GM19193 (cell line): ENCODE measurements around the gene UROC1.

Experiments
- POLR2A ChIP-seq: IDR thresholded peaks from 4 replicates; pipeline ENCODE4 v1.6.1; 2011; ENCODE audit not compliant: insufficient read depth, insufficient read length; ENCODE audit errors: extremely low read depth

UROC1 gene

GRCh38 chr3:126517986-126518778 lies 609 bp upstream of the UROC1 start:
- TF ChIP-seq POLR2A, result no peak

GRCh38 chr3:126516936-126517290 lies 660 bp downstream of the UROC1 start:
- no peak for TF ChIP-seq POLR2A

DNA sequence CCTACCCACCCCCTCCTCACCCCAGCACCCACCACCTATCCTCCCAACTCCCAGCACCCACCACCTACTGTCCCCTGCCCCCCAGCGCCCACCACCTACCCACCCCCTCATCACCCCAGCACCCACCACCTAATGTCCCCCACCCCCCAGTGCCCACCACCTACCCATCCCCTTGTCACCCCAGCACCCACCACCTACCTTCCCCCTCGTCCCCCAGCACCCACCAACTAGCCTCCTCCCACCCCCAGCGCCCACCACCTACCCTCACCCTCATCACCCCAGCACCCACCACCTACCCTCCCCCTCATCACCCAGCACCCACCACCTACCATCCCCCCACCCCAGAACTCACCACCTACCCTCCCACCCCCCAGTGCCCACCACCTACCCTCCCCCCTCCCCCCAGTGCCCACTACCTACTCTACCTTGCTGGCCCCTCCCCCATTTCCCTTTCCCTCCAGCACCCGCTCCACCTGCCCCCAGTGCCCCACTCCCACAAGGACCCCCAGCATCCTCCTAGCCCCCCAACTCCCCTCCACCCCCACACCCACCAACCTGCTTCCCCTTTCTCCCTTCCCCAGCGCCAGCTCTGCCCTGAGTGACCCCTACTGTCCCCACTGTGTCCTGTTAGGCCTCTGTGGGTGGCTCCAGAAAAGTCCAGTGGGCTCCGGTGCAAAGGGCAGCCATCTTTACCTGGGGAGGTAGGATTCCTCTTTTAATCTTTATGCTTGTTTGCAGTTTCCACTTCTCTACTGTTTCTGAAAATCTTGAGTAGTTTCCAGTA lies 1.2 kb downstream of the UROC1 start:
- TF ChIP-seq POLR2A, result no peak

GRCh38 chr3:126515066-126515706 lies 2.4 kb downstream of the UROC1 start:
- no peak for TF ChIP-seq POLR2A

GRCh38 chr3:126514161-126514560 lies 3.4 kb downstream of the UROC1 start:
- TF ChIP-seq POLR2A, result no peak

DNA sequence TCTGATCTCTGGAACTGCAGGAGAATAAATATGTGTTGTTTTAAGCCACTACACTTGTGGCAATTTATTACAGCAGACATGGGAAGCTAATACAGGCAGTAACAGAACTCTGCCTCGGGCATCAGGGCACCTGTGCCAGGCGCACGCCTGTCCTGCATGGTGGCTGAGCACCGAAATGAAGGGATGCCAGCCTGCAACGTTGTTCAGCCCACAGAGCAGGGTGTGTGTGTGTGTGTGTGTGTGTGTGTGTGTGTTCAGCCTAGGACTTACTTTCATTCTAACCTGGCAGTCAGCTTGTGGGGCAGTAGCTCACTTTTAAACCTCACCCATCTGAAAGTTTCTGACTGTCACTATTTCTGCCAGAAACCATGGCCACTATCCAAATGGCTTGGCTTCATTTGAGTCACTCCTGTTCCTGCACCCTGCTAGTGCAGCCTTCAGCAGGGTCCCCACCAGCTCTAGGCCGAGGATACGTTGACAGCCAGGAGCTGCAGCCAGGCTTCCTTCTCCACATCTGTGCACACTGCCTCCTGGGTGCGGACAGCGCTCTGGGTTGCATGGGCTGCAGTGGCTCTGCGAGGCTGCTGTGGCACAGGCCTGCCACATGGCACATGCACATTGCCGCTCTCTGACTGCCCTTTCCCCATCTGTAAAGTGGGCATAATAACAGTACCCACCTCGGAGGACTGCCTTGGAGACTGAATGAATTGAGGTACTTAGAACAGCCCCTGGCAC lies 4.5 kb downstream of the UROC1 start:
- no peak for TF ChIP-seq POLR2A

DNA sequence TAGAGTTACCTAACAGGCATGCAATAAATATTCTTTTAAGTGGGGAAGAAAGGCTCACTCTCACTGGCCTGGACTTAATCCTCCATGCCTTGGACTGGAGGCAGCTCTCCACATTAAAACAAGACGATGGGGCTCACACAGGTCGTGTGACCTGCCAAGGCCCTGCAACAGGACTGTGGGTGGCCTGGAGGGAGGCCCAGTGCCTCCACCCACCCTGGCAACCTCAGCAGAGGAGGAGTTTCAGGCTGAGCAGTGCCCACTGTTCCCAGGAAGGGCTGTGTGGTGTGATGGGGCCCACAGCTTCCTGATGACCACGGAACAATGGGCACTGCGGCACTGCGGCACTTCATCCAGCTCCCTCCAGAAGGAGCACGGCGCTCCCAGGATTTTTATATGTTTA lies 5.5 kb downstream of the UROC1 start:
- no peak for TF ChIP-seq POLR2A

DNA sequence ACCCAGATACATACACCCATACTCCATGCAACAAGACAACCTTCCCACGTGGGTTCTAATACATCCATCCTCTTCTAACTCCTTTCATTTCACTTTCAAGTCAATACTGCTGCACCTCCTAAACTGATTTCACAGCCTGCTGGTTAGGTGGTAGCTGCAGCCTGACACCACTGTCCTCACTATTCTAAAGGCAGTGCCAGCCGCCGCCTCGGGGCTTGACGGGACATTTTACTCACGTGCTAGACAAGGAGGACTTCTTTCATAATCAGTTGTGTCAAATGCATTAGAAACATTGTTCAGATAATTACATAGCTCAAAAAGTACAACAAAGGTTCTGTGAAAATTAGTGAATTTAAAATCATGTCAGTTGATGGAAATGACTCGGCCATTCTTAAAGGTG lies 6.3 kb downstream of the UROC1 start:
- TF ChIP-seq POLR2A, result no peak

DNA sequence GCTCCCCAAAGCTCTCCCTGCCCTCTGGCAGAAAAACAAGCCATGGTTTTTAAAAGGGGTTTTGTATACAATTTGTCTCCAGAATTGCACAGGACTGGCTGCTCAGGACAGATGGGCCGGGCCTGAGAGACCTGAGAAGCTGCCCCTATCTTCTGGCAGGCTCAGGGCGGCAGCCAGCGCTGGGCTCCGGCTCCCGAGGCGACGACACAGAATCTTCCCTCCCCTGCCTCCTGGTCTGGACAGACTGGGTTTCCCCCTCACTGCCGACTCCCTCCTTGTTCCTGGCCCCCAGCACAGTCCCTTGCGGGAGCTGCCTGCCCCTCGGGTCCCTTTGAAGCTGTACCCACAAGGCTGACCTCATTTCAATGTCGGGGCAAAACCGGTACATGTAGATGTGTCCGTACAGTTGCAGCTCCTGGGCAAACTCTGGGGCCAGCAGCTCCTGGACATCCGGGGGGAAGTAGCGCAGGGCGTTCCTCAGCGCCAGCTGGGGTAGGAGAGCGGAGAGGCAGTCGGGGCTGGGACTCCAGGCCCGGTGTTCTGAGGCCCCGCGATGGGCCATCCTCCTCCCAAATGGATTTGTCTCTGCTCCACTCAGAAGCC lies 7.2 kb downstream of the UROC1 start:
- TF ChIP-seq POLR2A, result no peak

DNA sequence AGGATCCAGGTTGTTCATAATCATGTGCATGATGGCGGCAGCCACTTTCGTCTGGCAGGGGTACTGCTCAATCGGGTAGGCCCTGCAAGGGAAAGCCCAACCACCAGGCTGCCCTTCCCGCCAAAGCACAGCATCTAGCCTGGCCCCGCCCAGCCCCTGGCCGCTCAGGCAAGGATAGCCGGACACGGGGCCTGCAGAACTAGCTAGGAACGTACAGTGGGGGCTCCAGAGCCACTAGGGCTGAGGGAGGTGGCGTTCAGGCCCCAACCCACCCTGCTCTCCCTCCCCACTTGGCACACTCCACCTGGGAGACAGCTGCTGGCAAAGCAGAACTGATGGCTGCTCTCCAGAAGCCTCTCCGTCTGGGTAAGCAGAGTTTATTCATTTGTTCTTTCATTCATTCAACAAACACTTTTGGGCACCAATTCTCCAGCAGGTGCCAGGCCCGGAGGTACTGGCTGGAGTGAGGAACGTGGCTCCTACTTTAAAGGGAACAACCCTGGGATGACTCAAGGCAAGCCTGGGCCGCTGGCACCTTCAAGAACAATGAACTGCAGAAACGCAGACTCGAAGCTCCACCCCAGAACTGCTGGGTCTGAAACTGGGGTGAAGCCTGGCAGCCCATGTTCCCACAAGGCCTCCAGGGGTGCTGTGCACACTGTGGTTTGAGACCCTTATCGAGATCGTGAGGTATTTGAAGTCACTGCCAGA lies 7.8 kb downstream of the UROC1 start:
- TF ChIP-seq POLR2A, result no peak

GRCh38 chr3:126508564-126508964 lies 9.0 kb downstream of the UROC1 start:
- TF ChIP-seq POLR2A, result no peak

DNA sequence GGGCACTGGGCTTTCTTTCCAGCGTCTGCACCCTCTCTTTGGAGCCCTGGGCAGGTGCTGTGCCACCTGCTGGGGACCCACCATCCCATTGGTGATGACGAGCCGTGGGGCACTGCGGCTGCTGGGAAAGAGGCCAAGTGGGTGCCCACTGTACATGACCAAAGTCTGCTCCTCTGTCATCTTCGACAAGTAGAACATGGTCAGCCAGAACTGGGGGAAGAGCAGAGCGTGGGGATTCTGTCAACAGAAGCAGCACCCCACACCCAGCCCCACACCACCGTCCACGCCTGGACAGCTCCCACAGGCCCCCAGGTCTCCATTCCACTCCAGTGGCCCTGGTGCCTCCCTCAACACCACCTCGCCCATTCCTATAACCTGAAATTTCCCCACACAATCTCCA lies 9.7 kb downstream of the UROC1 start:
- no peak for TF ChIP-seq POLR2A

DNA sequence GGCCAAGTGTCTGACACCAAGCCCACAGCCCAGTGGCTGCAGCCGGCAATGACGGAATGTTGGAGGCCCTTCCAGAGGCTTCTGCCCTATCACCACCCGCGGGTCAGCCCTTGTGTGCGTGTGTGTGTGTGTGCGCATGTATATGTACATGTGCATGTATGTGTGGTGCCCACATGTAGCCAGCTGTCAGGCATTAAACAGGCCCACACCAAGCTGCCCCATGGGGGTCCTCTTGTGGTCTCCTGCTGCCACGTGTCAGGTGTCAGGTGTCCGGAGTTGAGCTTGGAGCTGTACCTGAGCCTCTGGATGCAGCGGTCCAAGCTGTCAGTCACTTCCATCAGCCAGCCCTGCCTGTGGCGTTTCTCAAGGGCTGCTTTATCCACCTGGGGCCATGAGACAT lies 13.9 kb downstream of the UROC1 start:
- TF ChIP-seq POLR2A, result no peak

GRCh38 chr3:126502656-126503055 lies 14.9 kb downstream of the UROC1 start:
- no peak for TF ChIP-seq POLR2A

DNA sequence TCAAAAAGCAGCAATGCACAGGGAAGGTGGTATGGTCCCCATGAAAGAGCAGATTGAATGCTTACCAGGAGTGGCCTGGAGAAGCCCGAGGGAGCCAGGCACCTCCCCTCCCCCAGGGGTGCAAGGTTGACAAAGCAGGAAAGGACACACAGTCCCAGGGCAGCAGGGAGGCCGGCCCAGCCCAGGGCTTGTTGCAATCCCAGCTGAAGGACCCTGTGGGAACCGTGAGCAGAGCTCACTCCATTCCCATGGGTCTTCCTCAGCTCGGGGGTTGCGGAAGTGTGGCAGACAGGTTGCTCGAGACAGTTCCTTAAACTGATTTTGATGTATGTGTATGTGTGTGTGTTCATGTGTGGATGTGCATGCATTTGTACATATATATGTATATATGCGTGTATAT lies 15.8 kb downstream of the UROC1 start:
- TF ChIP-seq POLR2A, result no peak

- no peak for TF ChIP-seq POLR2A
Measured at GRCh38 chr3:126501054-126501453, 16.5 kb downstream of the UROC1 start.
